ENCODE measurements around the gene IL34. TPM values are rescaled to one million over a fixed set of nuclear protein-coding genes. Genes with fewer than 3 reads are reported as not detected.
"Not testable (repeated sequence)": the region's sequence is repeated elsewhere in the genome, so short reads cannot be mapped to it uniquely, and the experiment has no call there.

Gene IL34
- total and polyA plus RNA-seq, 3 experiments from 2014 or later = not detected

- Mint-ChIP-seq H3K9me3 (no peaks in the 10 kb centered on the region), H3K27me3 (peaks cover 0 to 2% of the 10 kb centered on the region in 2 donors), H3K4me1 (no peaks in the 10 kb centered on the region), H3K4me3 (peak overlapping the region in 1 of 7 donors; percentile 74), H3K36me3 (peaks cover 0 to 9% (median 9%) of the 10 kb centered on the region in 3 donors), H3K27ac (no peak overlapping the region)
- DNase-seq = no peak
- Histone ChIP-seq H3K27me3 (ENCODE audit: insufficient read depth, low read length, poor library complexity, severe bottlenecking) (no peaks in the 10 kb centered on the region), H3K9me3 (ENCODE audit: low read length) (no peaks in the 10 kb centered on the region), H3K4me3 (ENCODE audit: low read length) (no peak overlapping the region), H3K27ac (ENCODE audit: low read depth, low read length) (no peak overlapping the region), H3K36me3 (ENCODE audit: insufficient read depth, low read length) (no peaks in the 10 kb centered on the region), H3K4me1 (ENCODE audit: insufficient read depth, low read length) (no peaks in the 10 kb centered on the region)
- POLR2A ChIA-PET = no interaction called here
- CTCF ChIA-PET = no interaction called here
These were observed 17.4 kb downstream of the IL34 start for GRCh38 chr16:70663524-70664324.

GRCh38 chr16:70664325-70665112 is 18.2 kb downstream of the IL34 start:
- Histone ChIP-seq H3K9me3 (ENCODE audit: low read length) (no peaks in the 10 kb centered on the region), H3K27me3 (ENCODE audit: insufficient read depth, low read length, poor library complexity, severe bottlenecking) (no peaks in the 10 kb centered on the region), H3K4me1 (ENCODE audit: insufficient read depth, low read length) (no peaks in the 10 kb centered on the region), H3K27ac (ENCODE audit: low read depth, low read length) (no peak overlapping the region), H3K4me3 (ENCODE audit: low read length) (no peak overlapping the region), H3K36me3 (ENCODE audit: insufficient read depth, low read length) (no peaks in the 10 kb centered on the region)
- no peak overlapping the region for H3K27ac Mint-ChIP-seq
- H3K9me3 Mint-ChIP-seq = no peaks in the 10 kb centered on the region
- H3K4me3 Mint-ChIP-seq = no peak overlapping the region
- POLR2A ChIA-PET = no interaction called here
- DNase-seq = no peak
- H3K36me3 Mint-ChIP-seq = peaks cover 0 to 11% (median 10%) of the 10 kb centered on the region in 3 donors
- H3K27me3 Mint-ChIP-seq = peaks cover 0 to 1% of the 10 kb centered on the region in 2 donors
- H3K4me1 Mint-ChIP-seq = no peaks in the 10 kb centered on the region
- CTCF ChIA-PET = no interaction called here

DNA sequence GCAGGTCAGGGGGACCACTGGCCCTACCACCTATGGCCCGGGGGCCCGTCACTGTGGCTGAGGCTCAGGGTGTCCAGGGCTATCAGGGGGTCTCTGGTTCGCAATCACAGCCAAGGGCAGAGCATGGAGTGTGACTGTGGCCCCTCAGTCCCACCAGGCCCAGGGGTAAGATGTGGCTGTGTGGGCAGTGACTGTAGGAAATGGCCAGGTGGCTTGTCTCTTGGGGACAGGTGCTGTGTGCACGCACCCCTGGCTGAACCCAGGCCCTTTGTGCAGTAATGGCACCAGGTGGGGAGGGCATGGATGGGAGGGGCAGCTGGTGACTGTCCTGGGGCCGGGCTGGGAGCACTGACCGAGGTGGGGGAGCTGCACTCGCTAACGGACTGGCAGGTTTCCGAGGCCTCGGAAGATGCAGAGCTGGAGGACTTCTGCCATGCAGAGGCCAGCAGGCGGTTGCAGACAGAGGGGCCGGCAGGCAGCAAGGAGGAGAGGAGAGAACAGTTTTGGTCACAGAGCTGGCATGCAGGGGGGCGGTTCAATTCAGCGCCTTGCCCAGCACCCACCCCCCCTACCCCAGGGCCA is 18.8 kb downstream of the IL34 start:
- no peaks in the 10 kb centered on the region for H3K27me3 ChIP-seq (ENCODE audit: insufficient read depth, low read length, poor library complexity, severe bottlenecking)
- no peak overlapping the region for H3K27ac ChIP-seq (ENCODE audit: low read depth, low read length)
- Mint-ChIP-seq H3K36me3 (peaks cover 0 to 11% (median 11%) of the 10 kb centered on the region in 3 donors), H3K27ac (no peak overlapping the region), H3K4me1 (no peaks in the 10 kb centered on the region), H3K4me3 (no peak overlapping the region), H3K9me3 (no peaks in the 10 kb centered on the region), H3K27me3 (peaks cover 0 to 1% of the 10 kb centered on the region in 2 donors)
- no peak overlapping the region for H3K4me3 ChIP-seq (ENCODE audit: low read length)
- POLR2A ChIA-PET = no interaction called here
- no peak for DNase-seq
- no peaks in the 10 kb centered on the region for H3K4me1 ChIP-seq (ENCODE audit: insufficient read depth, low read length)
- no peaks in the 10 kb centered on the region for H3K36me3 ChIP-seq (ENCODE audit: insufficient read depth, low read length)
- H3K9me3 ChIP-seq (ENCODE audit: low read length) = no peaks in the 10 kb centered on the region
- CTCF ChIA-PET = no interaction called here

GRCh38 chr16:70665806-70666735 is 19.7 kb downstream of the IL34 start:
- Histone ChIP-seq H3K27me3 (ENCODE audit: insufficient read depth, low read length, poor library complexity, severe bottlenecking) (no peaks in the 10 kb centered on the region), H3K9me3 (ENCODE audit: low read length) (no peaks in the 10 kb centered on the region), H3K4me1 (ENCODE audit: insufficient read depth, low read length) (no peaks in the 10 kb centered on the region), H3K4me3 (ENCODE audit: low read length) (no peak overlapping the region), H3K27ac (ENCODE audit: low read depth, low read length) (no peak overlapping the region), H3K36me3 (ENCODE audit: insufficient read depth, low read length) (no peaks in the 10 kb centered on the region)
- Mint-ChIP-seq H3K27me3 (peaks cover 0 to 1% of the 10 kb centered on the region in 2 donors), H3K27ac (no peak overlapping the region), H3K9me3 (no peaks in the 10 kb centered on the region), H3K4me1 (no peaks in the 10 kb centered on the region), H3K4me3 (no peak overlapping the region), H3K36me3 (peaks cover 0 to 13% (median 12%) of the 10 kb centered on the region in 3 donors)
- no peak for DNase-seq
- CTCF ChIA-PET = interaction anchor here (1.2 kb wide), 1 partner anchor 105 kb away, joined by 4 read pairs; no protein-coding TSS in a partner anchor
- POLR2A ChIA-PET = interaction anchor here (0.6 kb wide), 1 partner anchor 98 kb away, joined by 3 read pairs; no protein-coding TSS in a partner anchor

- Histone ChIP-seq H3K27ac (ENCODE audit: low read depth, low read length) (no peak overlapping the region), H3K9me3 (ENCODE audit: low read length) (no peaks in the 10 kb centered on the region), H3K4me1 (ENCODE audit: insufficient read depth, low read length) (no peaks in the 10 kb centered on the region), H3K4me3 (ENCODE audit: low read length) (no peak overlapping the region), H3K36me3 (ENCODE audit: insufficient read depth, low read length) (no peaks in the 10 kb centered on the region), H3K27me3 (ENCODE audit: insufficient read depth, low read length, poor library complexity, severe bottlenecking) (no peaks in the 10 kb centered on the region)
- Mint-ChIP-seq H3K9me3 (no peaks in the 10 kb centered on the region), H3K36me3 (peaks cover 0 to 13% (median 11%) of the 10 kb centered on the region in 3 donors), H3K4me1 (no peaks in the 10 kb centered on the region), H3K27me3 (peaks cover 0 to 1% of the 10 kb centered on the region in 2 donors), H3K27ac (no peak overlapping the region), H3K4me3 (no peak overlapping the region)
- ChIA-PET POLR2A (interaction anchor here (0.6 kb wide), 1 partner anchor 433 kb away, joined by 4 read pairs; no protein-coding TSS in a partner anchor), CTCF (no interaction called here)
- DNase-seq = peak in 1 of 5 donors; percentile 11
These were observed 23.8 kb downstream of the IL34 start for GRCh38 chr16:70670175-70670574.

- H3K36me3 ChIP-seq (ENCODE audit: insufficient read depth, low read length); H3K4me3 Mint-ChIP-seq; H3K9me3 ChIP-seq (ENCODE audit: low read length); CTCF ChIA-PET; H3K4me1 ChIP-seq (ENCODE audit: insufficient read depth, low read length); DNase-seq; H3K4me3 ChIP-seq (ENCODE audit: low read length); H3K9me3 Mint-ChIP-seq; H3K27me3 Mint-ChIP-seq; H3K27ac ChIP-seq (ENCODE audit: low read depth, low read length); H3K27me3 ChIP-seq (ENCODE audit: insufficient read depth, low read length, poor library complexity, severe bottlenecking); POLR2A ChIA-PET; H3K4me1 Mint-ChIP-seq: not testable (repeated sequence)
- peaks cover 0 to 13% (median 8%) of the 10 kb centered on the region in 3 donors for H3K36me3 Mint-ChIP-seq
- H3K27ac Mint-ChIP-seq = peak overlapping the region in 1 of 8 donors; percentile 43
These were observed 24.6 kb downstream of the IL34 start for GRCh38 chr16:70670938-70671337.

GRCh38 chr16:70674221-70675014 is 28.1 kb downstream of the IL34 start:
- CTCF ChIA-PET = no interaction called here

More at GRCh38 chr16:70674221-70675014, 28.1 kb downstream of the IL34 start:
- H3K36me3 Mint-ChIP-seq = peaks cover 0 to 2% (median 1%) of the 10 kb centered on the region in 3 donors
- Histone ChIP-seq H3K4me3 (ENCODE audit: low read length) (no peak overlapping the region), H3K36me3 (ENCODE audit: insufficient read depth, low read length) (no peaks in the 10 kb centered on the region), H3K9me3 (ENCODE audit: low read length) (no peaks in the 10 kb centered on the region), H3K4me1 (ENCODE audit: insufficient read depth, low read length) (no peaks in the 10 kb centered on the region), H3K27me3 (ENCODE audit: insufficient read depth, low read length, poor library complexity, severe bottlenecking) (no peaks in the 10 kb centered on the region), H3K27ac (ENCODE audit: low read depth, low read length) (no peak overlapping the region)
- peak in 1 of 5 donors; percentile 34 for DNase-seq
- H3K27ac Mint-ChIP-seq = no peak overlapping the region
- no peak overlapping the region for H3K4me3 Mint-ChIP-seq
- no peaks in the 10 kb centered on the region for H3K27me3 Mint-ChIP-seq
- no peaks in the 10 kb centered on the region for H3K9me3 Mint-ChIP-seq
- H3K4me1 Mint-ChIP-seq = peaks cover 7 to 11% (median 10%) of the 10 kb centered on the region in 3 donors
- POLR2A ChIA-PET = no interaction called here

All from CD8-positive, alpha-beta memory T cell (primary cell).